ENCODE measurements around the gene SMCHD1. TPM values are rescaled to one million over a fixed set of nuclear protein-coding genes. Genes with fewer than 3 reads are reported as not detected.

The SMCHD1 gene
- total and polyA plus RNA-seq, 3 donors from 2014 or later, result 46.6 to 111 (median 87.2) TPM

DNA sequence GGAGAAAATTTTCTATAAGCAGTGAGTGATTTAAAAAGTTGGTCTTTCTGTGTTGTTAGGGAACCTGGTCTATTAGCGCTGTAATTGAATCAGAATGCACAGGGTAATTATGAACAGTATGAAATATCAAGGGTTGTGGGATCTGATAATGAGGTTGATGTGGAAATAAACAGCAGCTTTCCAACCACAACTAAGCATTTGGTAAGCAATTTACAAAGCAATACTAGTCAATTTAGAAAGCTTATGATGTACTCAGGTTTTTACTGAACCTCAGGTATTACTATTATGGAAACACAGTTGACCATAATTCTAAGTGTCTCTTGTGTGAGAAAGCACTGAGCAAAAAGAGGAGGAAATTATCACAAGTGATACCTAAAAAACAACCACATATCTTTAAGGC is 11.0 kb upstream of the SMCHD1 start:
- no peaks in the 10 kb centered on the region for H3K4me1 ChIP-seq
- 95 to 100% methylated on average over 1 of the region's 1 CpG for WGBS, 2 donors
- no peak overlapping the region for H3K4me3 ChIP-seq
- no peak overlapping the region for H3K27ac ChIP-seq
- H3K9me3 ChIP-seq, result no peaks in the 10 kb centered on the region
- TF ChIP-seq, protein P1, sequence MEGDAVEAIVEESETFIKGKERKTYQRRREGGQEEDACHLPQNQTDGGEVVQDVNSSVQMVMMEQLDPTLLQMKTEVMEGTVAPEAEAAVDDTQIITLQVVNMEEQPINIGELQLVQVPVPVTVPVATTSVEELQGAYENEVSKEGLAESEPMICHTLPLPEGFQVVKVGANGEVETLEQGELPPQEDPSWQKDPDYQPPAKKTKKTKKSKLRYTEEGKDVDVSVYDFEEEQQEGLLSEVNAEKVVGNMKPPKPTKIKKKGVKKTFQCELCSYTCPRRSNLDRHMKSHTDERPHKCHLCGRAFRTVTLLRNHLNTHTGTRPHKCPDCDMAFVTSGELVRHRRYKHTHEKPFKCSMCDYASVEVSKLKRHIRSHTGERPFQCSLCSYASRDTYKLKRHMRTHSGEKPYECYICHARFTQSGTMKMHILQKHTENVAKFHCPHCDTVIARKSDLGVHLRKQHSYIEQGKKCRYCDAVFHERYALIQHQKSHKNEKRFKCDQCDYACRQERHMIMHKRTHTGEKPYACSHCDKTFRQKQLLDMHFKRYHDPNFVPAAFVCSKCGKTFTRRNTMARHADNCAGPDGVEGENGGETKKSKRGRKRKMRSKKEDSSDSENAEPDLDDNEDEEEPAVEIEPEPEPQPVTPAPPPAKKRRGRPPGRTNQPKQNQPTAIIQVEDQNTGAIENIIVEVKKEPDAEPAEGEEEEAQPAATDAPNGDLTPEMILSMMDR (IDR thresholded peaks at IDR 0.05), result no peak
- no peak for TF ChIP-seq POLR2A (IDR thresholded peaks at IDR 0.05)
- no peaks in the 10 kb centered on the region for H3K36me3 ChIP-seq (ENCODE audit: low read depth, missing control alignments)
- DNase-seq, result no peak
- no peaks in the 10 kb centered on the region for H3K27me3 ChIP-seq
- intact Hi-C loops (cut with DNase I; ENCODE audit: low total_unique reads), result no loop called here

DNA sequence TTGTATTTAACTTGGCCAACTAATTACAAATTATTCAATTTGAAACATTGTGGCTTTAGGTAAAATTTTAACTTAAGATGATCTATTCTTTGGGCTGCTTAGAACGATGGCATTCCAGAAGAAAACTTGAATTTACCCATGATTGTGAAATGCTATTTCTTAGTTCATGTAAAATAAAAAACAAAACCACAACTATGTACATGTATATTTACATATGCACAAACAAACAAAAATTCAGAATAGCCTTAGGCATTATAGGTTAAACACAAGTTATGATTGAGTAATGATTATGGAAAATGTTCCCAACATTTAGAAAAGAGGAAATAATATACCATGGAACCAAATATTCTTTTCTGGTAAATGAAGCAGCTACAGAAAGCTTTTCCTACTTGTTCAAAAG is 3.5 kb upstream of the SMCHD1 start:
- Histone ChIP-seq H3K27me3 (no peaks in the 10 kb centered on the region), H3K9me3 (no peaks in the 10 kb centered on the region), H3K4me1 (no peaks in the 10 kb centered on the region), H3K27ac (no peak overlapping the region), H3K36me3 (ENCODE audit: low read depth, missing control alignments) (no peaks in the 10 kb centered on the region), H3K4me3 (no peak overlapping the region)
- DNase-seq, result no peak
- 45 to 57% methylated on average over 1 of the region's 1 CpG for WGBS, 2 donors
- TF ChIP-seq POLR2A (IDR thresholded peaks at IDR 0.05), result no peak
- TF ChIP-seq, protein P1 (IDR thresholded peaks at IDR 0.05), result no peak
- intact Hi-C loops (cut with DNase I; ENCODE audit: low total_unique reads), result no loop called here

DNA sequence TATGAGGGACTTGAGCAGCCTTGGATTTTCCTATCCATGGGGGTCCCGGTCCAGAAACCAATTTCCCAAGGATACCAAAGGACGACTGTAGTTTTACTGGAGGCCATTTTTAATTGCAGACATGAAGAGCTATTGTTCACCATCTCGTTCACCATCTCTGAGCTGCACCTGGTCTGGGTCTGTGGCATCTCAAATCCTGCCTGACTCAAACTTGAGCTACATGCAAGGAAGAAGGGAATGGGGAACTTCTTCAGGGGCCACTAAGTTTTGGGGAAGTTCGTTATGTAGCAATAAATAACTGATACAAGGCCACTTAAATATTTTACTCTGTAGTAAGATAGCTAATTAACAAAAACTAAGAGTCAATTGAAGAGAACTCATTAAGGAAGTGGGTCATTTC is 2.1 kb upstream of the SMCHD1 start:
- Histone ChIP-seq H3K36me3 (ENCODE audit: low read depth, missing control alignments) (no peaks in the 10 kb centered on the region), H3K4me3 (no peak overlapping the region), H3K27me3 (no peaks in the 10 kb centered on the region), H3K27ac (no peak overlapping the region), H3K4me1 (peaks cover 9% of the 10 kb centered on the region), H3K9me3 (no peaks in the 10 kb centered on the region)
- 56 to 62% methylated on average over 4 of the region's 4 CpGs for WGBS, 2 donors
- TF ChIP-seq, protein P1 (IDR thresholded peaks at IDR 0.05), result no peak
- no peak for TF ChIP-seq POLR2A (IDR thresholded peaks at IDR 0.05)
- DNase-seq, result no peak
- intact Hi-C loops (cut with DNase I; ENCODE audit: low total_unique reads), result no loop called here

DNA sequence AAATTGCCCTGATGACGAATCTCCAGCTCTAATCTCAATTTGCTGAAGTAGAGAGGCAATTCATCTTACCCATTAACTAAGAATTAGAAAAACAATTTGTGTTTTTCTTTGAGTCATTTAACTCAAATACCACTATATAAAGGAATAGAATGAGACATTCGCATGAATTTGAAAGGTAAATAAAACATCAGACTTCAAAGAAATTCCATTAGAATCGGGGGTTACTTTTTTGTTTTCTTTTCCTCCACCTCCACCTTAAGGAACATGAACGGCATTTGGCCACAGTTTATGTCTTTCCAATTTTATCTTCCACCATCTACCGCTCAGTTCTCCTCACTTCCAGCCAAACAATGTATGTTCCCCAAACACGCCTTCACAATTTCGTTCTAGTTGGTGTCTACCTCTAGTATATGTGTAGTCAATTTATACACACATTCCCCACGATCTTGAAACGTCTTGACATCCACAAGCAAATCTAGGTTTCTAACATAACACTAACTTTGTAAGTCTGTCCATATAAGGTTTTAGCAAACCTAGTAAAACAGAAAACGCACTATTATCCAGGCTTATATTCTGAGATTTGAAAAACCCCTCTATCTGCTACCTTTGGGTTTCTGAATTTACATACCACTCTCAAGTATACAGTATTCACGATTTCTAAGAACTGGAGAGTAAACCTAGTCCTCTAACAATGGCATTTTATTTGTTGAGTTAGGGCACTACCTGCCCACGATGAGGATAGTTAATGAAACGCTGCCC is 1.2 kb upstream of the SMCHD1 start:
- Histone ChIP-seq H3K4me3 (peak overlapping the region; percentile 81 to 89), H3K4me1 (peaks cover 10% of the 10 kb centered on the region), H3K9me3 (no peaks in the 10 kb centered on the region), H3K27me3 (no peaks in the 10 kb centered on the region), H3K27ac (peak overlapping the region; percentile 93 to 97), H3K36me3 (ENCODE audit: low read depth, missing control alignments) (no peaks in the 10 kb centered on the region)
- TF ChIP-seq, protein P1 (IDR thresholded peaks at IDR 0.05), result no peak
- TF ChIP-seq POLR2A (IDR thresholded peaks at IDR 0.05), result no peak
- DNase-seq, result no peak
- intact Hi-C loops (cut with DNase I; ENCODE audit: low total_unique reads), result no loop called here
- 32 to 38% methylated on average over 13 of the region's 13 CpGs for WGBS, 2 donors

DNA sequence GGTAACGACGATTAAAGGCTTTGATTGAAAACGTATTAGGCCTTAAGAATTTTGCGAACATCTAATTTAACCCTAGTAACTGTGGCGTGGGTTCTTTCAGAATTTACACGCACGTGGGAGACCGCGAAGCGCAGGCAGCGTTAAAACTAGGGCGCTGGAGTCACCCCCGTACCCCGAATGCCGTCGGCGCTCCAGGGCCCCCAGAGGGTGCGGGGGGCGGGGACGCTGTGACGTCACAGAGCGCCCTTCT is 673 bp upstream of the SMCHD1 start:
- Histone ChIP-seq H3K9me3 (no peaks in the 10 kb centered on the region), H3K27me3 (no peaks in the 10 kb centered on the region), H3K4me3 (peak overlapping the region; percentile 81 to 89), H3K27ac (peak overlapping the region; percentile 93 to 97), H3K36me3 (ENCODE audit: low read depth, missing control alignments) (no peaks in the 10 kb centered on the region), H3K4me1 (peaks cover 10% of the 10 kb centered on the region)
- no peak for TF ChIP-seq POLR2A (IDR thresholded peaks at IDR 0.05)
- TF ChIP-seq, protein P1 (IDR thresholded peaks at IDR 0.05), result no peak
- no peak for DNase-seq
- WGBS, 2 donors, result 0 to 1% methylated on average over 21 to 22 of the region's 22 CpGs
- intact Hi-C loops (cut with DNase I; ENCODE audit: low total_unique reads), result no loop called here
